Peyer's patch (tissue), 4 donors: ENCODE measurements around the gene SEMA4D. TPM values are rescaled to one million over a fixed set of nuclear protein-coding genes. Genes with fewer than 3 reads are reported as not detected.

Experiments used
- DNase-seq, 3 donors: peaks; one replicate each; pipeline ENCODE4 v3.0.0-alpha.2; 2017 to 2019
- H3K27ac ChIP-seq, 4 donors: fragments of 200-600 bp; sonication (generic); one replicate each; pipeline ENCODE4 v1.5.1; 2016 to 2019
- H3K27me3 ChIP-seq, 2 donors: fragments of 200-600 bp; sonication (generic); one replicate each; pipeline ENCODE4 v1.5.1; 2019
- H3K36me3 ChIP-seq, 3 donors: fragments of 200-600 bp; sonication (generic); one replicate each; pipeline ENCODE4 v1.5.1; 2016 to 2019
- H3K4me1 ChIP-seq, 4 donors: fragments of 200-600 bp; sonication (generic); one replicate each; pipeline ENCODE4 v1.5.1; 2016 to 2019
- H3K4me3 ChIP-seq, 4 donors: fragments of 200-600 bp; sonication (generic); 1 replicate in 3 of 4; 2 replicates in 1 of 4; pipeline ENCODE4 v1.5.1; 2016 to 2019; ENCODE audit warnings: mild to moderate bottlenecking in 1 of 4
- H3K9me3 ChIP-seq, 4 donors: fragments of 200-600 bp; sonication (generic); one replicate each; pipeline ENCODE4 v1.5.1; 2016 to 2019; ENCODE audit warnings: mild to moderate bottlenecking in 1 of 4
- CTCF ChIP-seq, 6 experiments: fragments of 450-650 bp in 4 of 6; fragments of 200-600 bp in 2 of 6; sonication (generic) in 1 of 6; IDR thresholded peaks; one replicate each; pipeline ENCODE4 v1.5.1; 2017 to 2019; ENCODE audit warnings: antibody characterized with exemption in 6 of 6, mild to moderate bottlenecking in 3 of 6, moderate library complexity in 1 of 6
- POLR2A ChIP-seq, 2 donors: fragments of 450-650 bp; IDR thresholded peaks; one replicate each; pipeline ENCODE4 v1.5.1; 2017; ENCODE audit warnings: antibody characterized with exemption in 2 of 2, mild to moderate bottlenecking in 2 of 2, moderate library complexity in 2 of 2
- total RNA-seq, 4 donors: library from RNA; depleted of rRNA; stranded (reverse); fragments of >200 nt; gene quantifications; one replicate each; pipeline ENCODE4 v1.1.0, GENCODE V29; 2016

The SEMA4D gene
- total RNA-seq, 4 donors from 2014 or later, result 24.3 to 124 (median 30.0) TPM

- Histone ChIP-seq H3K4me1 (peaks cover 0 to 8% (median 3%) of the 10 kb centered on the region in 4 donors), H3K36me3 (no peaks in the 10 kb centered on the region), H3K4me3 (no peak overlapping the region), H3K27me3 (no peaks in the 10 kb centered on the region), H3K27ac (no peak overlapping the region), H3K9me3 (no peaks in the 10 kb centered on the region)
- DNase-seq, result no peak
- TF ChIP-seq CTCF (IDR thresholded peaks at IDR 0.05) (no peak), POLR2A (IDR thresholded peaks at IDR 0.05) (no peak)
Measured at GRCh38 chr9:89533411-89534095, 35.6 kb upstream of the SEMA4D start.

- no peak for DNase-seq
- no peak overlapping the region for H3K27ac ChIP-seq
- no peak overlapping the region for H3K4me3 ChIP-seq
- no peaks in the 10 kb centered on the region for H3K9me3 ChIP-seq
- H3K4me1 ChIP-seq, result peaks cover 0 to 12% (median 3%) of the 10 kb centered on the region in 4 donors
- TF ChIP-seq POLR2A (IDR thresholded peaks at IDR 0.05) (no peak), CTCF (IDR thresholded peaks at IDR 0.05) (no peak)
- H3K27me3 ChIP-seq, result no peaks in the 10 kb centered on the region
- H3K36me3 ChIP-seq, result no peaks in the 10 kb centered on the region
Measured at GRCh38 chr9:89532944-89533343, 35.0 kb upstream of the SEMA4D start.

GRCh38 chr9:89532478-89532877 is 34.6 kb upstream of the SEMA4D start:
- Histone ChIP-seq H3K9me3 (no peaks in the 10 kb centered on the region), H3K27me3 (no peaks in the 10 kb centered on the region), H3K36me3 (no peaks in the 10 kb centered on the region), H3K4me3 (no peak overlapping the region), H3K27ac (no peak overlapping the region), H3K4me1 (peaks cover 0 to 12% (median 3%) of the 10 kb centered on the region in 4 donors)
- TF ChIP-seq POLR2A (IDR thresholded peaks at IDR 0.05) (no peak), CTCF (IDR thresholded peaks at IDR 0.05) (no peak)
- DNase-seq, result no peak

- Histone ChIP-seq H3K36me3 (no peaks in the 10 kb centered on the region), H3K27me3 (no peaks in the 10 kb centered on the region), H3K9me3 (no peaks in the 10 kb centered on the region), H3K4me3 (no peak overlapping the region), H3K27ac (no peak overlapping the region), H3K4me1 (peaks cover 0 to 12% (median under 1%) of the 10 kb centered on the region in 4 donors)
- DNase-seq, result no peak
- TF ChIP-seq CTCF (IDR thresholded peaks at IDR 0.05) (no peak), POLR2A (IDR thresholded peaks at IDR 0.05) (no peak)
Measured at GRCh38 chr9:89531766-89532165, 33.9 kb upstream of the SEMA4D start.

- Histone ChIP-seq H3K4me1 (peaks cover 0 to 19% (median 0%) of the 10 kb centered on the region in 4 donors), H3K27me3 (no peaks in the 10 kb centered on the region), H3K36me3 (no peaks in the 10 kb centered on the region), H3K4me3 (no peak overlapping the region), H3K9me3 (no peaks in the 10 kb centered on the region), H3K27ac (no peak overlapping the region)
- peak in 1 of 3 donors; percentile 35 for DNase-seq
- no peak for TF ChIP-seq CTCF (IDR thresholded peaks at IDR 0.05)
- TF ChIP-seq POLR2A (IDR thresholded peaks at IDR 0.05), result no peak
Measured at GRCh38 chr9:89530726-89531125, 32.8 kb upstream of the SEMA4D start.
